Bone marrow (tissue), 2 donors: Measurements from ENCODE around the gene TAF4.
"Not testable (repeated sequence)": the region's sequence is repeated elsewhere in the genome, so short reads cannot be mapped to it uniquely, and the experiment has no call there.

Source experiments
- DNase-seq, 2 donors: peaks; one replicate each; lab custom pipeline; 2025; lab: John Stamatoyannopoulos, UW

The TAF4 gene

GRCh38 chr20:61977419-61977786, 88.3 kb downstream of the TAF4 start:
- no peak for DNase-seq

GRCh38 chr20:61976644-61977418, 88.8 kb downstream of the TAF4 start:
- no peak for DNase-seq

GRCh38 chr20:61976263-61976643, 89.4 kb downstream of the TAF4 start:
- no peak for DNase-seq

GRCh38 chr20:61975407-61976129, 90.1 kb downstream of the TAF4 start:
- DNase-seq, result no peak

DNA sequence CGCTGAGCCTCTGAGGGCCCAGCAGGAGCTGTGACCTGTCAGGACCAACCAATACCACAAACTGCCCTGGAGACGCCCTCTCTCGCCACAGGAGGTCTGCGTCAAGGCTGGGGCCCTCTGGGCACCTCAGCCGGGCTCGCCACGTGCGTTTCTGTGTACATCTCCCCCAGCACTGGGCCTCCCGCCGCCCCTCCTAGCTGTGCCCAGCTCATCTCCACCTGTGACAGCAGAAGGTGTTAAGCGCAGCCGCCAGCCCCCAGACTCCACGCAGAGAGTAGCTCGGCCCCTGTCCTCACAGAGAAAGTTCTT, 91.4 kb downstream of the TAF4 start:
- no peak for DNase-seq

DNA sequence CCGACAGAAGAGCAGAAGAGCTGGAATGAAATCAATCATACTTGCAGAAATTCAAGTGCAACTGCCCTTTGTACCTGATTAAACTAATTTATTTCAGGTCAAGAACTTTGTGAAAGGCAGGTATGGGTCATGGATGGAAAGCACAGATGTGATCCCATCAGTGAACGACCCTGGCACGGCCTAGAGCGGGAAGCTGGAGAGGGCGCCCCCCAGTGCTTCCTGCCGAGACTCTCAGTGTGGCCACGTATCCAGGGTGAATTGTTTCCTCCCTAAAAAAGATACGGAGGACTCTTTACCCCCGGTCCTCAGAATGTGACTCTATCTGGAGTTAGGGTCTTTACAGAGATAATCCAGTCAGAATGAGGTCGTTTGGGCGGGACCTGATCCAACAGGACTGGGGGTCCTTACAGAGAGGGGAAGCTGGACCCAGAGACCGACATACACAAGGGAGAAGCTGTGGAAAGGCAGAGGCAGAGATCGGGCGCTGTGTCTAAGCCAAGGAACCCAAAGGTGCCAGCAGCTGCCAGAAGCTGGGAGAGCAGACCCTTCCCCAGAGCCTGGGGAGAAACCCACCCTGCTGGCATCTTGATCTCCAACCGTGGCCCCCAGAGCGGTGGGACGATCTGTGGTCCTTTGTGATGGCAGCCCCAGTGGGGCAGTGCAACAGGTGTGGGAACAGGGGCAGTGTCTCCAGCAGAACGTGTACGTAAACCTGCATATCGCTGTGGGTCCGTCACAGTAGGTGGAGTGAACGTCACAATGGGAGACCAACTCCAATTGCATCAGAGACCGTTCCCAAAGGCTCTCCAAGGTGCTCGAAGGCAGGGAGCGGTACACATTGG, 91.9 kb downstream of the TAF4 start:
- DNase-seq, result no peak

DNA sequence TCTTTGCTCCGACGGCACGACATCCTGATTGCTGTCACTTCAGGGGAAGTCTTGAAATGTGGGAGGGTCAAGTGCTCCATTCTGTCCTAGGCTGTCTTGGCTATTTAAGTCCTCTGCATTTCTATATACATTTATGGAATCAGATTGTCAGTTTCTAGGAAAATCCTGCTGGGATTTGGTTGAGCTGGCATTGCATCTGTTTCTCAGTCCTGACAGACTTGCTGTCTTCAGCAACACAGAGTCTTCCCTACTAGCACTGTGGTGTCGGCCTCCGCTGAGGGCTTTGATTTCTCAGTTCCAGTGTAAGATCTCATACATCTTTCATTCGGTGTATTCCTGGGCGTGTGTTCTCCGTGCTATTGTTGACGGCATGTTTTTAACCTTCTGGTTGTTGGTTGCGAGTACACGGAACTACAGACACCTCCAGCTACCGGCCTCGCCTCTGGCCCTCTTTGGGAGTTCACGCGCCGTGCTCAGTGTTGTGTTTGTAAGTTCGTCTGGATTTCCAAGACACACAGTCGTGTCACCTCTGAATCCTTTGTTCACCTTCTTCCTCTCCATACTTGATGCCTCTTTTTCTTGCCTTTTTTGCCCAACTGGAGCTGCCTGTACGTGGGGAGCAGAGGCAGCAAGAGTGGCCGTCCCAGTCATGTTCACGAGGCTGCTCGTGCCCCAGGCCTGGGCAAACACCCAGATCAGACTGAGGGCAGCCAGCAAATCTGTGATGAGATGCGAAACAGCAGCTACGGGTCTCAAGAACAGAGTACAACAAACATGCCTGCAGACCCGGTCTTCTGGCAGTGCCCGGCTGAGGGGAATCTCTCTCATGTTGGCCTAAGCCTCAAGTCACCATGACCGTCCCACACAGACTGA, 92.8 kb downstream of the TAF4 start:
- DNase-seq, result no peak

GRCh38 chr20:61971595-61971994, 94.1 kb downstream of the TAF4 start:
- DNase-seq, result not testable (repeated sequence)

DNA sequence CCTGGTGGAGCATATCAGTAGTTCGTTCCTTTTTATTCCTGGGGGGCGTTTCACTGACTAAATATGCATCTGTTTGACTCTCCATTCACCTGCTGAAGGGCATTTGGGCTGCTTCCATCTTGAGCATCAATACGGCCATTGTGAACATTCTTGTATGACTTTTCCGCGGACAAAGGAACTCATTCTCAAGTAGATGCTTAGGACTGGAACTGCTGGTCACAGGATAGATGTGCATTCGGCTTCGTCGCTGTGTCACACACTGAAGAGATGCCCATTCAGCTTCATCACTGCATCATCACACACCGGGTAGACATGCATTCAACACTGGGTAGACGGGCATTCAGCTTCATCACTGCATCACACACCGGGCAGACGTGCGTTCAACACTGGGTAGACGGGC, 95.3 kb downstream of the TAF4 start:
- no peak for DNase-seq

DNA sequence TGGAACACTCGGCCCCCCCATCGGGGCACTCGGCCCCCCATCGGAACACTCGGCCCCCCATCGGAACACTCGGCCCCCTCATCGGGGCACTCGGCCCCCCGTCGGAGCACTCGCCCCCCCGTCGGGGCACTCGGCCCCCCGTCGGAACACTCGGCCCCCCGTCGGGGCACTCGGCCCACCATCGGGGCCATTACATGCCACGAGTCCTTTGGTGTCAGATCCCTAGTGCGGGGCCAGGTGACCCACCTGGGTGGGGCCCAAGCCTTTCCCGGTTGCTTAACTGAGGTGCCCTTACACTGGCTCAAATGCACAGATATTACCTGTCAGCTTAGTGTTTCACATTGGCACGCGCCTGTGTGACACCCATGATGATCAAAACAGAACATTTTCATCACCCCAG, 95.9 kb downstream of the TAF4 start:
- DNase-seq, result no peak

DNA sequence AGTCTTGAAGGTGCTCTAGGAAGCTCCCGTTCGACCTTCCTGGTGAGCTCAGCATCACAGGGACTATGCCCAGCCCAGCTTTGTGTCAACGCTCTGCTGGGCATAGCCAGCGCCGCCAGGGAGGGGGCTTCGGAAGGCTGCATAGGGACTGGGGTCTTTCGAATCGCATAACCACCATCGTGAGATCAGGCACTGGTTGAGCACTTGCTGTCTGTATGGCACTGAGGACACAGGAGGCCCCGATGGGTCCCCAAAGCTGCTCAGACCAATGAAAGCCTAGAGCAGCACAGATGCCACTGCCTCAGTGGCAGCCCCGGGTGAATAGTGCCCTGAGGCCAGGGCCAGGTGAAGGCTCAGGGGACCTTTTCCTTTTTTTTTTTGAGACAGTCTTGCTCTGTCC, 96.7 kb downstream of the TAF4 start:
- DNase-seq, result no peak

- no peak for DNase-seq
Measured at GRCh38 chr20:61968036-61968810, 97.5 kb downstream of the TAF4 start.

- no peak for DNase-seq
Measured at GRCh38 chr20:61967300-61967699, 98.4 kb downstream of the TAF4 start.

GRCh38 chr20:61966492-61967244, 99.0 kb downstream of the TAF4 start:
- no peak for DNase-seq

DNA sequence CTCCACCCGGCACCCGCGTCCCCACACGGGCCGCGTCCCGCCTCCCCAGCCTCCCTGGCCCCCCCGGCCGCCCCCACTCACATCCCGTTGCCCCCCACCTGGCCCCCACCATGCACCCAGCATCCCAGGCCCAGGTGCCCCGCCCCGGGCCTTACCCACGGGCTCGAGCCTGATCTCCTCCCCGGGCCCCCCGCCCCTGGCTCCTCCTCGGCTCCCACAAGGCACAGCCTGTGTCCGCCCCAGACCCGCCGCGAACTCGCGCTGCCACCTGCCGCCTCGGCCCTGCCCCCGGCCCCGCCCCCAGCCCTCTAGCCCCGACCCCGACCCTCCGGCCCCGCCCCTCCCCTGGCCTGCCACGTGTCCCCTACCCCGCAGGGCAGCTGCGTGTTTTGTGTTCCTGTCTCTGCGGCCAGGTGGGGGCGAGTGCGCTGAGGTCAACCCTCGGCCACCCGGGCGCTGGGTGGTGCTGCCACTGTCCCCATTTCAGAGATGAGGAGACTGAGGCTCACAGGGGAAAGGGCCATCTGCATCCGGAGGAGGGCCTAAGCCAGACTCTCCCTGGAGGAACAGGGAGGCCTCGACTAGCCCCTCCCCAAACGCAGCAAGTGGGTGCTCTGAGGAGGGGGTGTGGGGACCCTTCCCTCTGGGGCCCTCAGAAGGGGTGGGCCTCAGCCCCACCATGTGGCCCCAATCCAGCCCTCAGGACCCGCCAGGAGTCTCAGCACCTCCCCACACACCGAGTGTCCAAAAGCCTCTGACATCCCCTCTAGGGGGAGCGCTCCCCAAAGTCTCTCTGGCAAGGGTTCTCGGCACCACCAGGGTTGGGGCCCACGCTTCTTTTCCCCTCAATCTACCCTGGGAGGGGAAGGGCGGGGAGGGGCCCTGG, 99.8 kb downstream of the TAF4 start:
- no peak for DNase-seq

DNA sequence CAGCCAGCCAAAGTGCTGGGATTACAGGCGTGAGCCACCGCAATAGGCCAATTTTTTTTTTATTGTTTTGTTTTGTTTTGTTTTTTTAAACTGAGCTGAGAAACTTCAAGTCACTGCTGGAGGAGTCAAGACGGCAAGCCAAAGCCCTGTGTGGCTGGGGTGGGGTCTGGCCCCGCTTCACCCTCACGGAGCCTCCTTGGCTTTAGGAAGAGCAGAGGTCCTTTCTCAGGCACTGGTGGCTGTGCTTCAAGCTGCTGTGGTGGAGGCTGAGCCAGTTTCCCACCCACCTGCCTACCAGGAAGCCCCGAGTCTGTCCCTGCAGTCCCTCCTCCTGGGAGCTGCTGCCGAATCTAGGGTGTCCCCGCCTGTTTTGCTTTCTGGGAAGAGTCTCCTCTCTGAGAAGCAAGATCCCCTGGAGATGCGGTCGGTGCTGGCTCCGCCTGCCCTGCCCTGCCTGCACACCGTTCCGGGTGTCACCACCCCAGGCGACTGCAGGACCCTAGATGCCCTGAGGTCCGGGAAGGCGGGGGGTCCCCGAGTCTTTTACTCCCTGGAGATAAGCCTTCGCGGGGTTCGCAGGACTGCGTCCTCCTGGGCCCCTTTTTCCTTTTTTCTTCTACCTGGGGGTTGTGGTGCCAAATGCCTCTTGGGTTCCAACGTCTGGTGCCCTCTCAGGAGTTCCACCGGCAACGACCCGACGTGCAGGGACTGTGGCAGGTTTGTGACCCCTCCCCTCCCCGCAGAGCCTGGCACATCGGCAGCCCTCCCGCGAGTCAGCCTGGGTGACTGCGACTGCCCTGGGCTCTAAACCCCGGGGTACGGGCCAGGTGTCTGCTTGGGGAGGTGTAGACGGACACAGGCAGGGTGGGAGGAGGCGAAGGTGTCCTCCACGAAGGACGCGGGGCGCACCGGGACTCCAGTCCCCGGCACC, 100.7 kb downstream of the TAF4 start:
- DNase-seq, result no peak

DNA sequence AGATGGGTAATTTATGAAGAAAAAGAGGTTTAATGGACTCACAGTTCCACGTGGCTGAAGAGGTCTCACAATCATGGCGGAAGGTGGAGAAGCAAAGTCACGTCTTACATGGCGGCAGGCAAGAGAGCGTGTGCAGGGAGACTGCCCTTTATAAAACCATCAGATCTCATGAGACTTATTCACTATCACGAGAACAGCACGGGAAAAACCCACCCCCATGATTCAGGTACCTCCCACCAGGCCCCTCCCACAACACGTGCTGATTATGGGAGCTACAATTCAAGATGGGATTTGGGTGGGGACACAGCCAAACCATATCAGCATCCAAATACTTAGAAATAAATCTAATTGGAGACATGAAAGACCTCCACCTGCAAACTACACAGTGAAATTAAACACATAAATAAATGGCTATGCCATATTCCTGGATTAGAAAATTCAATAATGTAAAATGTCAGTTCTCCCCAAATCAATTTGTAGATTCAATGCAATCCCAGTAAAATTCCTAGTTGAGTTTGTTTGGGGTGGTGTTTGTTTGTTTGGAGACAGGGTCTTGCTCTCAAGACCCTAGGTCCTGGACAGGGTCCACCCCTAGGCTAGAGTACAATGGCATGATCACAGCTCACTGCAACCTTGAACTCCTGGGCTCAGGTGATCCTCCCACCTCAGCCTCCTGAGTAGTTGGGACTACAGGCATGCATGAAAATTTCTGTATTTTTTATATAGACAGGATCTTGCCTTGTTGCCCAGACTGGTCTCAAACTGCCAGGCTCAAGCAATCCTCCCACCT, 101.6 kb downstream of the TAF4 start:
- DNase-seq, result no peak

DNA sequence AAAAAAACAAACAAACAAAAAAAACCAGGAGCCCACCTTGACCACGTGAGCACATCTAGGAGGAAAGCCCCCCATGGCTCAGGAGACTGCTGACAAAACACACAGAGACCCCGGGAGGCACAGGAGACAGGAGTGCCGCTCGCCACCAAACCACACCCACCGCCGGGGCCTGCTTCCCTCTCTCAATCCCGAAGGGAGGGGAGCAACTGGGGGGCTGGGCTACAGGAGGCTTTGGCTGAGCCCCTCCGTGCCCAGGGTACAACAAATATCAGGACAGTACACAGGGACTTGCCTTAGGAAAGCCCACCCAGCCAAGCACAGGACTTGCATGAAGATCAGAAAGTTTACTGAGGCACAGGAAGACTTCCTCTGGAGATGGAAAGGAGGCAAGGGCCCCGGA, 102.5 kb downstream of the TAF4 start:
- DNase-seq, result no peak
